NCI-H510A (cell line): Measurements from ENCODE around the gene KAT7.
"Not testable (repeated sequence)": the region's sequence is repeated elsewhere in the genome, so short reads cannot be mapped to it uniquely, and the experiment has no call there.

Source experiments
- DNase-seq: peaks from one replicate; lab custom pipeline; 2025; lab: John Stamatoyannopoulos, UW

KAT7 gene

GRCh38 chr17:49809056-49809455, 20.6 kb downstream of the KAT7 start:
- no peak for DNase-seq

GRCh38 chr17:49814781-49815529, 26.5 kb downstream of the KAT7 start:
- DNase-seq, result no peak

GRCh38 chr17:49815761-49816281, 27.3 kb downstream of the KAT7 start:
- DNase-seq, result no peak

GRCh38 chr17:49817993-49818392, 29.5 kb downstream of the KAT7 start:
- DNase-seq, result no peak

- DNase-seq, result no peak
Observed at GRCh38 chr17:49819138-49819537, 30.7 kb downstream of the KAT7 start.

- DNase-seq, result no peak
Observed at GRCh38 chr17:49819651-49820050, 31.2 kb downstream of the KAT7 start.

- DNase-seq, result no peak
Observed at GRCh38 chr17:49820773-49821172, 32.3 kb downstream of the KAT7 start.

GRCh38 chr17:49821466-49821865, 33.0 kb downstream of the KAT7 start:
- no peak for DNase-seq

GRCh38 chr17:49821916-49822315, 33.4 kb downstream of the KAT7 start:
- DNase-seq, result no peak

- DNase-seq, result no peak
Observed at GRCh38 chr17:49822829-49823228, 34.3 kb downstream of the KAT7 start.

GRCh38 chr17:49823614-49824013, 35.1 kb downstream of the KAT7 start:
- DNase-seq, result no peak

- no peak for DNase-seq
Observed at GRCh38 chr17:49825645-49826044, 37.2 kb downstream of the KAT7 start.

GRCh38 chr17:49828325-49828724, 39.8 kb downstream of the KAT7 start:
- DNase-seq, result not testable (repeated sequence)

- no peak for DNase-seq
Observed at GRCh38 chr17:49829026-49829425, 40.5 kb downstream of the KAT7 start.

- no peak for DNase-seq
Observed at GRCh38 chr17:49830605-49831004, 42.1 kb downstream of the KAT7 start.

GRCh38 chr17:49832840-49833599, 44.5 kb downstream of the KAT7 start:
- DNase-seq, result no peak

- no peak for DNase-seq
Observed at GRCh38 chr17:49834118-49834743, 45.8 kb downstream of the KAT7 start.

- no peak for DNase-seq
Observed at GRCh38 chr17:49835472-49835871, 47.0 kb downstream of the KAT7 start.

- no peak for DNase-seq
Observed at GRCh38 chr17:49836111-49837030, 47.9 kb downstream of the KAT7 start.

- no peak for DNase-seq
Observed at GRCh38 chr17:49839455-49839854, 51.0 kb downstream of the KAT7 start.

- DNase-seq, result no peak
Observed at GRCh38 chr17:49841548-49841947, 53.1 kb downstream of the KAT7 start.

- no peak for DNase-seq
Observed at GRCh38 chr17:49842371-49842770, 53.9 kb downstream of the KAT7 start.
